Kidney (tissue), 14 donors: ENCODE measurements around the gene BNIP3. TPM values are rescaled to one million over a fixed set of nuclear protein-coding genes. Genes with fewer than 3 reads are reported as not detected.

ENCODE experiments used
- DNase-seq, 5 donors: peaks; one replicate each; pipeline ENCODE4 v3.0.0-alpha.2; 2013 to 2020
- FAIRE-seq: peaks from 2 replicates; lab custom pipeline; 2012; peaks lifted over from hg19 to GRCh38; lab: Jason Lieb, UNC
- H3K27ac ChIP-seq, 2 donors: one replicate each; pipeline ENCODE4 v1.7.0; 2013; ENCODE audit warnings: low read depth in 2 of 2, low read length in 2 of 2, inconsistent platforms in 1 of 2
- H3K27me3 ChIP-seq: one replicate; pipeline ENCODE4 v1.7.1; 2013; ENCODE audit warnings: low read length, inconsistent platforms; ENCODE audit not compliant: control insufficient read depth, insufficient read depth
- H3K36me3 ChIP-seq, 3 donors: one replicate each; pipeline versions ENCODE4 v1.7.0 to v1.7.1; 2013; ENCODE audit warnings: low read length in 3 of 3, control low read depth in 1 of 3, inconsistent platforms in 1 of 3; ENCODE audit not compliant: insufficient read depth in 3 of 3, control insufficient read depth in 2 of 3
- H3K4me1 ChIP-seq, 3 donors: one replicate each; pipeline versions ENCODE4 v1.7.0 to v1.7.1; 2013; ENCODE audit warnings: low read length in 3 of 3, inconsistent platforms in 1 of 3, low read depth in 1 of 3; ENCODE audit not compliant: control insufficient read depth in 2 of 3, insufficient read depth in 2 of 3
- H3K4me3 ChIP-seq, 3 donors: one replicate each; pipeline versions ENCODE4 v1.7.0 to v1.8.1; 2013; ENCODE audit warnings: low read length in 3 of 3, control low read depth in 1 of 3, inconsistent platforms in 1 of 3
- H3K9ac ChIP-seq, 3 donors: one replicate each; pipeline versions ENCODE4 v1.7.0 to v1.7.1; 2013; ENCODE audit warnings: low read length in 3 of 3, control low read depth in 1 of 3, inconsistent platforms in 1 of 3
- H3K9me3 ChIP-seq, 3 donors: one replicate each; pipeline versions ENCODE4 v1.7.0 to v1.7.1; 2013; ENCODE audit warnings: low read length in 3 of 3, control low read depth in 1 of 3, inconsistent platforms in 1 of 3; ENCODE audit not compliant: control insufficient read depth in 2 of 3, insufficient read depth in 1 of 3
- intact Hi-C: fragments of 100-400 bp; cut with DNase I; formaldehyde crosslinking; loops from one replicate; pipeline ENCODE4 v1.11.1; 2022
- polyA plus RNA-seq: library from polyadenylated mRNA; stranded (reverse); fragments of 350-450 nt; fragmentation: Illumina TruSeq; extraction: RNeasy Lipid Tissue Mini Kit (QIAGEN cat#74804); gene quantifications from one replicate; pipeline ENCODE4 v1.2.3, GENCODE V29; 2014; ENCODE audit warnings: low read depth, low replicate concordance; ENCODE audit not compliant: insufficient read depth
- total RNA-seq: library from RNA; stranded (reverse); fragmentation: NEBNext Ultra II Directional; extraction: Animal tissue kit (Norgen Biotek cat#: 25700); gene quantifications from one replicate; pipeline ENCODE4 v1.2.1, GENCODE V29; 2021
- TF ChIP-seq, protein P1 (sequence below): IDR thresholded peaks from 3 replicates; pipeline ENCODE4 v1.5.1; 2012; ENCODE audit warnings: mild to moderate bottlenecking, moderate library complexity, borderline replicate concordance; ENCODE audit not compliant: insufficient read depth; ENCODE audit errors: extremely low read depth
- donor health status: control.
- donor health status: control.
- donor health status: control.
- donor health status: control.
- donor health status: control.
- donor health status: DM: yes; HTN: yes; CAD: no.
- donor health status: Normal renal cell carcinoma (clear cell type).

BNIP3 gene
- total and polyA plus RNA-seq, 2 donors from 2014 or later, result 49.6 to 75.4 TPM

DNA sequence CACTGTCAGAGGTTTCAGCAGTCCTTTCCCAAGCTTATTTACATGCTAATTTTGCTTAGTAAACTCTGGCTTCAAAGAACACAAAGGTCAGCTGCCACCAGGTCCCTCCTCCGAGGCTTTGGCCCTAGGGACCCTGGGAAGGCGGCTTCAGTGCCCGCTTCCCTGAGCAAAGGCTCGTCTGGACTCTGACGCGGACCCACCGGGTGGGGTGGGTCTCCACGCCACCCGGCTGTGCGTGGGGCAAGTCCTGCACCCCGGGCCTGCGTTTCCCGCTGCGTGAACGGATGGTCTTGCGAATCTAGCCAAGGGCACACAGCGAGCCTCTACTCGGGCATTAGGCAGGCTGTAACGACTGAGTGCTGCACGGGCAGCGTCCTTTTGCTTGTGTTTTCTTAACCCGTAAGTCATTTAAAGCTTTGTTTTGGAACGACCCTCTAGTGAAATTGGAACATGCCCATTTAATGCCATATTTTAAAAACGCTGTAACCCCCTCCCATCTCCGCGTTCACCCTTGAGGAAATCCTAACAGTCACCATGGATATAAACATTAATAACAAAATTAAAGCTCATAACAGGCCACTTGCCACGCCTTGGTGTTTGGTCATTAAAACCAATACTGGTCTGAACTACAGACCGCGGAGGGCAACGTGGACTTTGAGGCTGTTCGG lies 828 bp downstream of the BNIP3 start:
- Histone ChIP-seq H3K27ac (peak overlapping the region in 1 of 2 donors; percentile 57), H3K4me3 (peak overlapping the region; percentile 57 to 82 (median 79)), H3K27me3 (no peaks in the 10 kb centered on the region), H3K36me3 (no peaks in the 10 kb centered on the region), H3K9ac (peak overlapping the region; percentile 15 to 70 (median 63)), H3K9me3 (no peaks in the 10 kb centered on the region), H3K4me1 (peaks cover 4 to 18% (median 11%) of the 10 kb centered on the region in 3 donors)
- TF ChIP-seq, protein P1, sequence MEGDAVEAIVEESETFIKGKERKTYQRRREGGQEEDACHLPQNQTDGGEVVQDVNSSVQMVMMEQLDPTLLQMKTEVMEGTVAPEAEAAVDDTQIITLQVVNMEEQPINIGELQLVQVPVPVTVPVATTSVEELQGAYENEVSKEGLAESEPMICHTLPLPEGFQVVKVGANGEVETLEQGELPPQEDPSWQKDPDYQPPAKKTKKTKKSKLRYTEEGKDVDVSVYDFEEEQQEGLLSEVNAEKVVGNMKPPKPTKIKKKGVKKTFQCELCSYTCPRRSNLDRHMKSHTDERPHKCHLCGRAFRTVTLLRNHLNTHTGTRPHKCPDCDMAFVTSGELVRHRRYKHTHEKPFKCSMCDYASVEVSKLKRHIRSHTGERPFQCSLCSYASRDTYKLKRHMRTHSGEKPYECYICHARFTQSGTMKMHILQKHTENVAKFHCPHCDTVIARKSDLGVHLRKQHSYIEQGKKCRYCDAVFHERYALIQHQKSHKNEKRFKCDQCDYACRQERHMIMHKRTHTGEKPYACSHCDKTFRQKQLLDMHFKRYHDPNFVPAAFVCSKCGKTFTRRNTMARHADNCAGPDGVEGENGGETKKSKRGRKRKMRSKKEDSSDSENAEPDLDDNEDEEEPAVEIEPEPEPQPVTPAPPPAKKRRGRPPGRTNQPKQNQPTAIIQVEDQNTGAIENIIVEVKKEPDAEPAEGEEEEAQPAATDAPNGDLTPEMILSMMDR, result no peak
- DNase-seq (peak in 4 of 5 donors; percentile 33 to 68 (median 48)), FAIRE-seq (no peak)
- intact Hi-C loops, result no loop called here

DNA sequence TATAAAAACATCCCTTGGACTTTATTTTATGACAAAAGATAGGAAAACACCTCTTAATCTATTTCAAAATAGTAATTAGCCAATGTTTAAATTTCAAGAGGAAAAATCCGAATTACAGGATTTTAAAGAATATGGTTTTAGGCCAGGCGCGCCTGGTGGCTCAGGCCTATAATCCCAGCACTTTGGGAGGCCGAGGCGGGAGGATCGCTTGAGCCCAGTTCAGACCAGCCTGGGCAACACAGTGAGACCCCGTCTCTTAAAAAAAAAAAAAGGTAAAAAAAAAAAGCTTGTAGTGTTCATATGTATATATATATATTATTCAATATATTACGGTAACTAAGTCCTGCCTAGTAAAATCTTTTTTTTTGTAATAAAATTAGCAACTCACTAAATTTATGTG lies 1.4 kb downstream of the BNIP3 start:
- H3K9ac ChIP-seq, result no peak overlapping the region
- no peaks in the 10 kb centered on the region for H3K9me3 ChIP-seq
- DNase-seq (no peak), FAIRE-seq (no peak)
- H3K4me1 ChIP-seq, result peaks cover 4 to 18% (median 11%) of the 10 kb centered on the region in 3 donors
- intact Hi-C loops, result no loop called here
- H3K27me3 ChIP-seq, result no peaks in the 10 kb centered on the region
- H3K4me3 ChIP-seq, result peak overlapping the region in 2 of 3 donors; percentile 40 to 79
- TF ChIP-seq, protein P1, result no peak
- no peak overlapping the region for H3K27ac ChIP-seq
- H3K36me3 ChIP-seq, result no peaks in the 10 kb centered on the region

DNA sequence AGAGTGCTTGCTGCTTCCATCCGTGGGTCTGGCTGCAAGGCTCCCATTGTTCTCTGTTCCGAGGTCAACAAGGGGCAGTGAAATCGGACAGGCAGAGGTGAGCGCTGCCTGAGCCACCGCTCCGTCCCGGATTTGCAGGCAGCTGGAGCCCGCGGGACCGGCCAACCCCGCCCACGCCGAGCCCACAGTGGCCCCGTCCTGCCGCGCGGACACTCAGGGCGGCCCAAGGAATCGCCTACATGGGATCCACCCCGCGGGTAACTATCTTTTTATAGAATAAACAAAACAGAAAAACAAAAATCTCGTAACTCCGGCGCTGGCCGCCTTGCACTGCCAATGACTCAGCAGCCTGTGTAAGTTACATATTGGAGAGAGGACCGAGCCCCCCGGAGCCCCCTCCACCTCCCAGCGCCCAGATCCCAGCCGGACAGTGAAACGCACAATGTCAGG lies 1.9 kb downstream of the BNIP3 start:
- Histone ChIP-seq H3K27me3 (no peaks in the 10 kb centered on the region), H3K4me3 (peak overlapping the region in 2 of 3 donors; percentile 40 to 45), H3K36me3 (no peaks in the 10 kb centered on the region), H3K4me1 (peaks cover 4 to 18% (median 13%) of the 10 kb centered on the region in 3 donors), H3K27ac (peak overlapping the region in 1 of 2 donors; percentile 9), H3K9me3 (no peaks in the 10 kb centered on the region), H3K9ac (peak overlapping the region in 2 of 3 donors; percentile 8 to 59)
- intact Hi-C loops, result no loop called here
- no peak for FAIRE-seq
- TF ChIP-seq, protein P1, result no peak
- peak in 2 of 5 donors; percentile 29 to 81 for DNase-seq
